GM21529 (cell line): ENCODE measurements around the gene CACNA2D3.

Experiments
- ATAC-seq: cut with Tn5 transposase; IDR thresholded peaks from one replicate; pipeline ENCODE4 v1.9.1; 2021; ENCODE audit not compliant: unreplicated experiment

Gene CACNA2D3

DNA sequence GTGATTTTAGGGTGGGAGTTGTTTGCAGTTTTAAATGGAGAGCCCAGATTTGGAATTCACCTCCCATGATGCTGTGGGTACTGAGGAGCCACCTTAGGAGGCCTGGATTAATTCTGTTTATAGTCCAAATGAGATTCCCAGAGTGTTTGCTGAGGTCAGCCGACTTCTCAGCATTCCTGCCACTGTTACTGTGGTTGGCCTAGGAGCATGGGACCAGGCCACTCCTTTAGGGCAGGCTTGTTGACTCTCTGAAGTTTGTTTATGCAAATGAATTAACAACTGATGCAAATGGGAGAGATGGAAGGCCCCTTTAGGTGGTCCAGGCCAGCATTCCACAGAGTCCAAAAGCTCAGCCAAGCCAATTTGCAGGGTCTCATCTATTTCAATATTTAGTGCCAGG lies 46.1 kb downstream of the CACNA2D3 start:
- ATAC-seq = no peak

DNA sequence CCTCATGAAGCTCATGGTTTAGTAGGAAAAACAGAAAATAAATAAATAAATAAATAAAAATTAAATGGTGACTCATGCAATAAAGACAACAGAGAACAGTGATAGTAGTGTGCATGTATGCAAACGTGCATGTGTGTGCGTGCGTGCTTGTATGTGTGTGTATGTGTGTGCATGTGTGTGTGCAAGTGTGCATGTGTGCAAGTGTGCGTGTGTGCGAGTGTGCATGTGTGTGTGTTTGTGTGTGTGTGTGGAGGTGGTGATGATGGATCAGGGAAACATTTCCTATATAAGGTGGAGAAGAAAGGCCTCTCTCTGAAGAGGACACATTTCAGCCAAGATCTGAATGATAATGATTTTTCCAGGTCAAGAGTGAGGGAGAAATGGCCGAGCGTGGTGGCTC lies 47.2 kb downstream of the CACNA2D3 start:
- ATAC-seq = no peak

- no peak for ATAC-seq
Observed at GRCh38 chr3:54171509-54171908, 49.2 kb downstream of the CACNA2D3 start.

- no peak for ATAC-seq
Observed at GRCh38 chr3:54171951-54172350, 49.6 kb downstream of the CACNA2D3 start.

DNA sequence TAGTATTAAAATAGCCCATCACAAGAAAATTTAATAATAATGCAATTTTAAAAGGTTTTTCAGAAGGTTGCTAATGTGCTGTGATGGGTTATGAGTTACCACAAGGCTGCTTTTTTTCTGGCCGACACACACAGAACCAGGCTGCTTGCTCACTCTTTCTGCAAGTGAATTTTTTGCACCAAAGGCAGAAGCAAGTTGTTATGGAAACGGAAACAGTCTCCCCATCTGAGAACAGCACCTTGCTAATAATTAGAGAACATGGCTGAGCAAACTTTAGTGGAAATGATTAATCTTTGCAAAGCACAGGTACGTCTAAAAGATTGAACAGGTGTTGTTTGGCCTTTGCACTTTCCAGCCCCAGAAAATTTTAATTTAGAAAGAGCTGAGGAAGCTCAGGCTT lies 51.0 kb downstream of the CACNA2D3 start:
- no peak for ATAC-seq

- ATAC-seq = no peak
Observed at GRCh38 chr3:54176106-54176505, 53.8 kb downstream of the CACNA2D3 start.

GRCh38 chr3:54177816-54178215 lies 55.5 kb downstream of the CACNA2D3 start:
- no peak for ATAC-seq

DNA sequence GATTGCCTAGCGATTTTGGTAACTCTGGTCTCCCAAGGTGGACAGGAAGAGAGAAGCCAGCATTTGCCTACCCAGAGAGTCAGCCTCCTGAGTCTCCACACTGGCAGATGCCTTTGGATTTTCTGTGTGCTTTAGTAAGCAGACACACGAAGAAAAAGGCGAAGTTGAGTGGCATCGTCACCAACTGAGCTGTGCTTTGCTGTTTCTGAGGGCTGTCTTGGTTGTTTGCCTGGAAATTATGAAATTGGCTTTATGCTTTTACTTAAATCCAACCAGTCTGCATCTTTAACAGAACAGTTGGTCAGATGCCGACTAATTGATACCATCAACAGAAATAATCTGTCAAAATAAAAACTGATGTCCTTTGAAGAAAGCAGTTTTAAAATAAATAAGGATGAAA lies 56.0 kb downstream of the CACNA2D3 start:
- no peak for ATAC-seq

- no peak for ATAC-seq
Observed at GRCh38 chr3:54180921-54181320, 58.6 kb downstream of the CACNA2D3 start.

DNA sequence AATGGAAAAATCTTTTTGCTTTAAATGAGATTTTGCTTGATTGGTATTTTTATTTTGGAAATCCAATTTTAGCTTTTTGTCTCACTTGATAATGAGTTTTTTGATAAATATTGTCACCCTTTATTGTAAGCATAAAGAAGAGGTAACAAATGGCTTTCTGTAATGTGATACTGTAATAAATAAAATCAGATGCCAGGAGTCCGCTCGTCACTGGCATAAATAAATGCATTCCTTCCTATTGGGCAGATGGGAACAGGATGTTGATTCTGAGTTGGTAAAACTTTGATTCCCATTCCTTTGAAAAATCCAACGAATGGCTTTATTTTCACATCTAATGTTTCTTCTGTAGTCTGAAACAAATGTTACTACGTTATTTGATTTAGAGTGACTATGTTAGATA lies 59.9 kb downstream of the CACNA2D3 start:
- no peak for ATAC-seq

DNA sequence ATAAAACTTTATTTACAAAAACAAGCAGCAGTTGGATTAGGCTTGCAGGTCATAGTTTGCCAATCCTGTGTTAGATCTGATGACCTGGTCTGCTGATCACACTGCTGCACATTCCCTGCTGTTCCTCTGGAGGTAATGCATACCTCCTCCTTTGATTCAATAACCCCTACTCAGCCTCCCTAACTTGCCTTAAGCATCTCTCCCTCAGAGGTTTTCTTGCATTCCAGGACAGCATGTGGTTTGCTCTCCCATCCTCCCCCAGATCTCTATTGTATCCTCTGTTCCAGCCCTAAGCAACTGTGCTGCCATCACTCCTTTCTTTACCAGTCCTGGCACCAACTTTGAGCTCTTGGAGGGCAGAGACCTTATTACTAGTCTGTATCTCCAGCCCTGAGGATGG lies 63.4 kb downstream of the CACNA2D3 start:
- ATAC-seq = no peak

- no peak for ATAC-seq
Observed at GRCh38 chr3:54188176-54188791, 65.9 kb downstream of the CACNA2D3 start.

DNA sequence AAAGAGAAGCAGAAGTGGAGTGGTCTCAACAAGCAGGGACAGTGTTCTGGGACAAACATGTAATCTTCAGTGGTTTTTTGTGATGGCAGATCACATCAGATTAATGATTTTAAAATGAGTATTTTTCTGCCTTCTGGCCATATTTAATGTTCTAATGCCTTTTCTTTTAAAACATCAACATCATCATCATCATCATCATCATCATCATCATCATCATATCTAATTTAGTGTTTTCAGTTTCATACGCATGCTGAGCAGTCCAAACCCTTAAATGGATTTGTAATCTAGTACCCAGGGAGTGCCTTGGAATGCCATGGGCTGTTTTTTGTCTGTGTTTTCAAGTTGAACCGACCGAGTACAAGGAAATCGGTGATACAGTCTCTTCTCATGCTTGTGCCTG lies 68.9 kb downstream of the CACNA2D3 start:
- no peak for ATAC-seq

DNA sequence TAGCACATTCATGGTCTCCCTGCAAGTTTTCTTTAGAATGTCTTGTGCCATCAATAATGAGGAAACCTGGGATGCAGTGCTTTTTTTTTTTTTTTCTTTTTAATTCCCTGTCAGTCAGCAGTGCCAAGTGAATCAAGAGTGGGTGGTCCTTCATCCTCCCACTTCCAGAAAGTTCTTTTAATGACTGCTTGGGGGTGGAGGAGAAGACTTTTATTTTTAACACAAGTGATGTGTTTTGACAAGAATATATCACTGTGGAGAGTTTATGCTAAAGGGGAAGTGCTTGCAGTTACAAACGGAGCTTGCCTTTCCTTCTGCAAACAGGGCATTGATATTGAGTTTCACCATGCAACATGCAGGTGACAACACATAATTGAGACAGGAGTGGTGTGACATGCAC lies 69.7 kb downstream of the CACNA2D3 start:
- ATAC-seq = no peak

DNA sequence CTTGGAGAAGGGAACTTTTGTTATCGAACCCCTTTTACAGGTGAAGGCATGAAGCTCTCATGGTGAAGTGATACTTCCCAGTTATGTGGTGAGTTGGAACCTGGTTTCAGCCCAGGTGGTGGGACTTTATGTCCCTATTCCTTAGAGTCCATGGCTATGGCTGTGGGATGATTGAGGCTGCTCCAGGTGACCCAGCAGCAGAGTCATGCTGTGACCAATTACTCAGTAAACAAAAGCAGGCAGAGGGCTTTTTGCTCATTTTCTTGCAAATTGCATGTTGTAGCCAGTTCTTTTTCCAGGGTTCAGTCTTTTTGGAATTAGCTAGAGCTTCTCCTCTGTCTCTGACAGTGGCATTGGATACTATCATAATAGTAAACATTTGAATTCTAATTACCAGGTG lies 70.7 kb downstream of the CACNA2D3 start:
- ATAC-seq = no peak

DNA sequence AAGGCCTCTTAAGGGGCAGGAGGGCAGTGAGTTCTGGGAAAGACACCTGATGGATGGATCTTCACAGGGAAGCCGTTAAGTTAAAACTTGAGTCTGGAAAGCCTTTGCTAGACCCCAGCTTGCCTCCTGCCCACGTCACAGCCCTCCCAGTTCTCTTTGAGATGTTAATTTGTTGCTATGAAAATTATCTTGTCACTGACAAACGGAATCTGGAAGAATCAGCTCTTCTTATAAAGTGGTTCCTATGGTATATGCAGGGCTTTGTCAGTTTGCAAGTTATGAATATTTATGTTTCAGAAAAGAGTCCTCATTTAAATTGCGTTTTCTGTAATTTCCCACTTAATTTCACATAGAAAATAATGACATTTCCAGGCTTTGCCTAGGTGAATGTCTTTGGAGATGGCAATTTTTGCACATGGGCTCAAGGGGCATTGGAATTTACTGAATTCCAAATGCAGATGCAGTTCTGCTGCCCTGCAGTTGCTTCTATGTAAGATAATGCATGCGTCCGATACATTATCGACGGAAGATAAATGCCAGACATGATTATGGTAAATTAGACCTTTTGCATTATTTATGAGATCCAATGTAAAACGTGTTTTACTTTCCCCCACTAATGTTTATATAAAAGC lies 74.1 kb downstream of the CACNA2D3 start:
- no peak for ATAC-seq

- no peak for ATAC-seq
Observed at GRCh38 chr3:54197509-54197908, 75.2 kb downstream of the CACNA2D3 start.

- no peak for ATAC-seq
Observed at GRCh38 chr3:54198556-54198955, 76.2 kb downstream of the CACNA2D3 start.

DNA sequence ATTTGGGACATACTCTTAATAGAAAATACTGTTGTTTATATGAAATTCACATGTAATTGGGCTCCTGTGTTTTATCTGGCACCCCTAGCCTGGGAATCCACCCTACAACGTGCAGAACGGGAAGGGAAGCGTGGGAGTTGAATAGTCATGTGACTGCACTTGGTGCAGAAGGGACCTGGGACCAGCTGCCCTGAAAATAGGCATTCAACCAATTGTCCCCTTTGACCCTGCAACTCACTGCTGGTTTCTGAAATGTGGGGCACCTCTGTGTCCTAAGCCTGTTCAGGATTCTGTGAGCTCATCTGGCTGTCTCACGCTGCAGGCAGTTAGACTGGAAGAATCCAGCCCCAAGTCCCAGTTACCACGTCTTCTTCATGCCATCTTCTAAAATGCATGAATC lies 79.7 kb downstream of the CACNA2D3 start:
- no peak for ATAC-seq

- ATAC-seq = no peak
Observed at GRCh38 chr3:54202651-54203248, 80.4 kb downstream of the CACNA2D3 start.

- no peak for ATAC-seq
Observed at GRCh38 chr3:54206874-54207273, 84.5 kb downstream of the CACNA2D3 start.

DNA sequence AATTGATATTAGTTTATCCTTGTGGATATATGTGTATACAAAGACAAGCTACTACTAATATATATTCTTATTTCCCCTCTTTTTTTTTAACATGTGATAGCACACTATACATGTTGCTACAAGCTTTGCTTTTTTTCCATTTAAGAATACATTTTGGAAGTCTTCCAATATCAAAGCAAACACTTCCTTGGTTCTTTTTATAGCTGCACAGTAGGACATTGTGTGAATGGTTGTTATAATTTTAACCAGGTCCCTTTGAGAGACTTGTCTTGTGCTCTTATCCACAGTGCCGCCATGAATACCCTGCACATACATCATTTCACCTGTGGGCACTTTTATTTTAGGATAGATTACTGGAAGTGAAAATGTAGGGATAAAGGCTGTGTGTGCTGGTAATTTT lies 88.7 kb downstream of the CACNA2D3 start:
- no peak for ATAC-seq

GRCh38 chr3:54212723-54213122 lies 90.4 kb downstream of the CACNA2D3 start:
- ATAC-seq = no peak
